Hematopoietic multipotent progenitor cell treated with erythropoietin and hydrocortisone succinate and interleukin-3 and kit ligand, for 17 days (in vitro differentiated cells): ENCODE measurements around the gene RDH16.
"Not testable (repeated sequence)": the region's sequence is repeated elsewhere in the genome, so short reads cannot be mapped to it uniquely, and the experiment has no call there.

ENCODE experiments used
- DNase-seq: peaks from one replicate; pipeline ENCODE4 v3.0.0-alpha.2; 2015; ENCODE audit warnings: low spot score

Gene RDH16

GRCh38 chr12:56989861-56990610 is 32.6 kb upstream of the RDH16 start:
- DNase-seq: no peak

GRCh38 chr12:56988207-56988739 is 30.9 kb upstream of the RDH16 start:
- DNase-seq: peak; percentile 29

DNA sequence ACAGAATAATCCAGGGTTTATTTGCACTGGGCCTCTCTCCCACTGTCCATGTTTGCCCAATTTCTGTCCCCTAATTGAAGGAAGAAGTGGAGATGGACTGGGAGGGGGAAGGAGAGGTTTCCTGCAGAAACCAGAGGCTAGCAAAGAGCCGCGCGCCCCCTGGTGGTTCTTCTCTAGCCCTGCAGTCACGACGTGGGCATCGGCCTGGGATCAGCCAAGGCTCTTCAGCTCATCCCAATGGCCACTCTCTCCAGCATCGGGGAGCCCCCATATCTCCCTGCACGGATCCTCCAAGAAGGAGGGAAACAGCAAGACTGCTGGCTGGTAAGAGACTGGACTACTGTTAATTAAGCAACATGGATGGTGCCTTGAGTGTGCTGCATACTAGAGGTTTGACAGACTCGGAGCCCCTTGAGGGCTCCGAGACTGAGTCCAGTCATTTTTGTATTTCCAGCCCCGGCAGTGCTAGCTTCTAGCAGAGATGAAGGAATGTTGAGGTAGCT is 30.2 kb upstream of the RDH16 start:
- peak; percentile 83 for DNase-seq

GRCh38 chr12:56987011-56987410 is 29.6 kb upstream of the RDH16 start:
- DNase-seq: peak; percentile 11

- DNase-seq: not testable (repeated sequence)
Observed at GRCh38 chr12:56985714-56986113, 28.3 kb upstream of the RDH16 start.

- no peak for DNase-seq
Observed at GRCh38 chr12:56983386-56983785, 26.0 kb upstream of the RDH16 start.

DNA sequence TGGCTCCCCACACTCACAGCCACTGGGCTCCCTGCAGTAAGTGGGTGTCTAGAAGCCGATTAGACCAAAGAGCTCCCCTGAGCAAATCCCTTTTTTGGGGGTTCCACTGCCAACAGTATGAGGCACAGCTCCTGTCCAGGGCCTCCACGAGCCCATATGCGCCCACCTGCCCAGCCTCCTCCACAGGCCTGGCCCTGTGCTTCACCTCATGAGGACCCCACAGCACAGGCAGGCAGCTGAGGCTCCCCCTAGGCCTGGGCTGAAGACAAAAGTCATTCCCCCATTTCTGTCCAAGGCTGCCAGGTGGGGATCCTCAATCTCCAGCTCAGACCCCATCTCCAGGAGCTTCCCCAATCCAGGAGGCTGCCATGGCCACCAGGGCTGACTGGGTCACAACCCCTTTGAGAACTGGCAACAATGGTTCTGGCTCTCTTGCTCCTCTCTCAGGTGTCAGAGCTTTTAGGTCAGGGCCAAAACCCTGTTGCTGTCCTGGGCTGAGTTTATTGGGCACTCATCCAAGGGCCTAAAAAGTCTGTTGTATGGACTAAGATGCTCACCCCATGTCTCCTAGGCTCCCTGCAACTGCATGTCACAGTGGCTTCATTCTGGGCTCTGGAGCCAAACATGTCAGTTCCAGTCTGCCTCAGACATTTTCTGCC is 25.3 kb upstream of the RDH16 start:
- not testable (repeated sequence) for DNase-seq

- no peak for DNase-seq
Observed at GRCh38 chr12:56980941-56981530, 23.6 kb upstream of the RDH16 start.

GRCh38 chr12:56980268-56980667 is 22.9 kb upstream of the RDH16 start:
- no peak for DNase-seq

DNA sequence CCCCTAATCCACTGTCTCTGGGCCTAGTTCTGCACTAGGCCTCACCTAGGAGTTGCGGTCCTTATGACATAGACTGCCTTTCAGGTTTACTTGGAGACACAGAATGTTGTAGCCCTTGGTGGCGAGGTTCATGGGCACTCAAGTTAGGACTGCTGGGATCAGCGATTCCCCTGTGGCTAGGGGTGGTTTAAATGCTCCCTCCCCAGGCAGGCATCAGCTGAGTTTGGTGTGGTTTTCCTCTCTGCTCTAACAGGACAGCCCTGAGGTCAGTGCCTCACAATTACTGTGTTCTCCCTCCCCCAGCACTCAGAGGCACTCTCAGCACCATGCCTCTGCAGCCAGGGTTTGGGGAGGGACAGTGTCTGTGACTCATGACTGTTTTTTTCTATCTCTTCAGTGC is 22.2 kb upstream of the RDH16 start:
- DNase-seq: no peak

GRCh38 chr12:56978397-56979138 is 21.2 kb upstream of the RDH16 start:
- no peak for DNase-seq

GRCh38 chr12:56977361-56977760 is 20.0 kb upstream of the RDH16 start:
- DNase-seq: not testable (repeated sequence)

GRCh38 chr12:56974224-56974623 is 16.8 kb upstream of the RDH16 start:
- DNase-seq: not testable (repeated sequence)

GRCh38 chr12:56968910-56969309 is 11.5 kb upstream of the RDH16 start:
- DNase-seq: not testable (repeated sequence)

- DNase-seq: not testable (repeated sequence)
Observed at GRCh38 chr12:56965997-56966642, 8.7 kb upstream of the RDH16 start.

DNA sequence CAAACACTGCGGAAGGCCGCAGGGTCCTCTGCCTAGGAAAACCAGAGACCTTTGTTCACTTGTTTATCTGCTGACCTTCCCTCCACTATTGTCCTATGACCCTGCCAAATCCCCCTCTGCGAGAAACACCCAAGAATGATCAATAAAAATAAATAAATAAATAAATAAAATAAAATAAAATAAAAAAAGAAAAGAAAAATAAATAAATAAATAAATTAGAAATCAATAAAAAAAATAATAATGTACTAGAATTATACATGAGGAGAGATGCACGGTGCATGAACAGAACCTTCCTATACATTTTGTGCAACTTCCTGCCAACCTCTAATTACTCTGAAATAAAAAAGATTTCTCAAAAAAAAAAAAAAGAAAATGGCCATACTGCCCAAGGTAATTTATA is 7.7 kb upstream of the RDH16 start:
- not testable (repeated sequence) for DNase-seq

DNA sequence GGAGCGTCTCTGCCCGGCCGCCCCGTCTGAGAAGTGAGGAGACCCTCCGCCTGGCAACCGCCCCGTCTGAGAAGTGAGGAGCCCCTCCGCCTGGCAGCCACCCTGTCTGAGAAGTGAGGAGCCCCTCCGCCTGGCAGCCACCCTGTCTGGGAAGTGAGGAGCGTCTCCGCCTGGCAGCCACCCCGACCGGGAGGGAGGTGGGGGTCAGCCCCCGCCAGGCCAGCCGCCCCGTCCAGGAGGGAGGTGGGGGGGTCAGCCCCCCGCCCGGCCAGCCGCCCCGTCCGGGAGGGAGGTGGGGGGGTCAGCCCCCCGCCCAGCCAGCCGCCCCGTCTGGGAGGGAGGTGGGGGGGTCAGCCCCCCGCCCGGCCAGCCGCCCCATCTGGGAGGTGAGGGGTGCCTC is 6.1 kb upstream of the RDH16 start:
- not testable (repeated sequence) for DNase-seq

DNA sequence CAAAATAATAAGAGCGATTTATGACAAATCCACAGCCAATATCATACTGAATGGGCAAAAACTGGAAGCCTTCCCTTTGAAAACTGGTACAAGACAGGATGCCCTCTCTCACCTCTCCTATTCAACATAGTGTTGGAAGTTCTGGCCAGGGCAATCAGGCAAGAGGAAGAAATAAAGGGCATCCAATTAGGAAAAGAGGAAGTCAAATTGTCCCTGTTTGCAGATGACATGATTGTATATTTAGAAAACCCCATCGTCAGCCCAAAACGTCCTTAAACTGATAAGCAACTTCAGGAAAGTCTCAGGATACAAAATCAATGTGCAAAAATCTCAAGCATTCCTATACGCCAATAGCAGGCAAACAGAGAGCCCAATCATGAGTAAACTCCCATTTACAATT is 4.8 kb upstream of the RDH16 start:
- not testable (repeated sequence) for DNase-seq

GRCh38 chr12:56958422-56958821 is 1.0 kb upstream of the RDH16 start:
- no peak for DNase-seq

DNA sequence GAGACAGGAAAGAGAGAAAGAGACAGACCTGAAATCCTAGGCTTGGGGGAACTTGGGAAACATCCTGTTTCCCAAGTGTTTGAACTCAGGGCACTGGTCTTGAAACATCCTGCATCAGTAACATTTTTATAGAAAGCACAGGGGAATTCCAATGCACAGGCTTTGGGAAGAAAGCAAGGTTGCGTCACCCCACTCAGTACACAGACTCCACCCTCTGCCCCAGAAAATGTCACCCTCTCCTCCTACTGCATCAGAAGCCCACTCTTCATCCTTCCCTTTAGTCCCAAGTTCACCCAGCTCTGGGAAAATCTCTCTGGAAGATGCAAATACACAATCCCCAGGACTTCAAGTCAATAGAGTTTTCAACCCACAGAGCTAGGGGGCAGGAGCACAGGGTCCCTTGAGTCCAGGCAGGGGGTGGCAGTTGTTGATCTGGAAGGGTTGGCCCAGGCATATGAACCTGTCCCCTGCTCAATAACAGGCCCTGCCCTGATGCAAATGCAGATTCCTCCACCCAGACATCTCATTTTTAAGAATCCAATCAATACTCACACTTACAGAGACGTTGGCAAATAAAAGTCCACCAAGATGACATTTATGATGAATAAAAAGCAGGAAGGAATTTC is 1.7 kb downstream of the RDH16 start:
- no peak for DNase-seq

DNA sequence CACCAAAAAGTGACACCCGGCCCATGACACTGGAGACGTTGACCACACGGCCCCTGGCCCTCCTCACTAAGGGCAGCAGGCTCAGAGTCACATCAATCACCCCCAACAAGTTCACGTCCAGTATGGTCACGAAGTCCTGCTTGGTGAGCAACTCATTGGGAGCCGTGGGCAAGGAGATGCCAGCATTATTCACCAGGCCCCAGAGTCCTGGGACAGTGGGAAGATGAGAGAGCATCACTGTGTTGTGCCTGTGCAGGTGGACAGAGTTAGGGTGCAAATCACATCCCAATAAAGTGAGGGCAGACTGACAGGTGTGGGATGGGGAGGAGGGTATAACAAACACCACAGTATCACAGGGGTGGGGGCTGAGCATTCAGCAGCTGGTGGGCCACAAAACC is 2.5 kb downstream of the RDH16 start:
- no peak for DNase-seq
